ENCODE data around the gene PCYT1B. TPM values are rescaled to one million over a fixed set of nuclear protein-coding genes. Genes with fewer than 3 reads are reported as not detected.

PCYT1B gene
- total and polyA plus RNA-seq, 7 donors, result under 0.01 to 2.4 (median 0.63) TPM; not detected in 1

DNA sequence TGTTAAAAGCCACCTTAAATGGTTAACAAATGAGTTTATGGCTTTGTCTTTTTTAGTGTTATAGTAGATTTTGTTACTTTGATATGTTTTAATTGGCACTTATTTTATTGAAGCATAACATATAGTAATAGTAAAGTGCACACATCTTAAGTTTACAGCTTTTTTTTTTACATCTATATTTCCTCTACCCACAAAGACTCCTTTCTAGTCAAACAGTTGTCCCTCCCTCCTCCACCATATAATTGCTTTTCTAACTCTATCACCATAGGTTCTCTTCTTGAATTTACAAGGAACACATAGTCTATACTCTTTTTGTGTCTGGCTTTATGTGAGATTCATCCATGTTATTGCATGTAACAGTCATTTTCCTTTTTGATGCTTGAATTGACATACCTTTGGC, 110.6 kb downstream of the PCYT1B start:
- DNase-seq, result no peak
- intact Hi-C loops (cut with DNase I), result no loop called here
- H3K27me3 ChIP-seq, result no peaks in the 10 kb centered on the region

DNA sequence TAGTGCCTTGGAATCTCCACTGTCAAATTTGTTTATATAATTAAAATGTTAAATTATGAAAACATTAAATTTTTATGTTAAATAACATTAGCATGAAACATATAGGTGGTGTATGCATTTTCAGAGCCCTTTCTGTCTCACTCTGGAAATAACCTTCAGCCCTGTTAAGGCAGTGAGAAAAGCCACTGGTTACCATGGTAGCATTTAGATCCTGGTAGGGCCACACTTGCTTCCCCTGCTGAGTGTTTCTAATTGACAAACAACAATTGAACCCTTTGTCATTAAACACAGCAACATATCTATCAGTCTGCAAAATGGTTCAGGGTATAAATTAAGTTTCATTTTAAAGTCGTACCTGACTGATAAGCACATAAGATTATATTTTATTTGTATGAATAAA, 118.5 kb downstream of the PCYT1B start:
- H3K27ac ChIP-seq, result no peak overlapping the region
- H3K27me3 ChIP-seq, result no peaks in the 10 kb centered on the region
- no peaks in the 10 kb centered on the region for H3K4me1 ChIP-seq
- H3K4me3 ChIP-seq, result no peak overlapping the region
- H3K9me3 ChIP-seq, result no peaks in the 10 kb centered on the region
- 75 to 77% methylated on average over 1 of the region's 1 CpG for WGBS, 2 donors
- TF ChIP-seq POLR2AphosphoS5 (IDR thresholded peaks at IDR 0.05) (no peak), EP300 (IDR thresholded peaks at IDR 0.05) (no peak), POLR2A (IDR thresholded peaks at IDR 0.05) (no peak)
- TF ChIP-seq, protein P1, sequence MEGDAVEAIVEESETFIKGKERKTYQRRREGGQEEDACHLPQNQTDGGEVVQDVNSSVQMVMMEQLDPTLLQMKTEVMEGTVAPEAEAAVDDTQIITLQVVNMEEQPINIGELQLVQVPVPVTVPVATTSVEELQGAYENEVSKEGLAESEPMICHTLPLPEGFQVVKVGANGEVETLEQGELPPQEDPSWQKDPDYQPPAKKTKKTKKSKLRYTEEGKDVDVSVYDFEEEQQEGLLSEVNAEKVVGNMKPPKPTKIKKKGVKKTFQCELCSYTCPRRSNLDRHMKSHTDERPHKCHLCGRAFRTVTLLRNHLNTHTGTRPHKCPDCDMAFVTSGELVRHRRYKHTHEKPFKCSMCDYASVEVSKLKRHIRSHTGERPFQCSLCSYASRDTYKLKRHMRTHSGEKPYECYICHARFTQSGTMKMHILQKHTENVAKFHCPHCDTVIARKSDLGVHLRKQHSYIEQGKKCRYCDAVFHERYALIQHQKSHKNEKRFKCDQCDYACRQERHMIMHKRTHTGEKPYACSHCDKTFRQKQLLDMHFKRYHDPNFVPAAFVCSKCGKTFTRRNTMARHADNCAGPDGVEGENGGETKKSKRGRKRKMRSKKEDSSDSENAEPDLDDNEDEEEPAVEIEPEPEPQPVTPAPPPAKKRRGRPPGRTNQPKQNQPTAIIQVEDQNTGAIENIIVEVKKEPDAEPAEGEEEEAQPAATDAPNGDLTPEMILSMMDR (IDR thresholded peaks at IDR 0.05), result no peak
- no peak for DNase-seq
- peaks cover 0 to 19% (median 1%) of the 10 kb centered on the region in 4 donors for H3K36me3 ChIP-seq
- intact Hi-C loops (cut with DNase I), result no loop called here

More for the DNA sequence above, 110.6 kb downstream of the PCYT1B start:
- Histone ChIP-seq H3K4me1 (no peaks in the 10 kb centered on the region), H3K9me3 (no peaks in the 10 kb centered on the region), H3K4me3 (no peak overlapping the region), H3K27ac (no peak overlapping the region), H3K36me3 (peaks cover 0 to 23% (median 0%) of the 10 kb centered on the region in 4 donors)
- TF ChIP-seq POLR2AphosphoS5 (IDR thresholded peaks at IDR 0.05) (no peak), EP300 (IDR thresholded peaks at IDR 0.05) (no peak), POLR2A (IDR thresholded peaks at IDR 0.05) (no peak)
- TF ChIP-seq, protein P1 (IDR thresholded peaks at IDR 0.05), result no peak

DNA sequence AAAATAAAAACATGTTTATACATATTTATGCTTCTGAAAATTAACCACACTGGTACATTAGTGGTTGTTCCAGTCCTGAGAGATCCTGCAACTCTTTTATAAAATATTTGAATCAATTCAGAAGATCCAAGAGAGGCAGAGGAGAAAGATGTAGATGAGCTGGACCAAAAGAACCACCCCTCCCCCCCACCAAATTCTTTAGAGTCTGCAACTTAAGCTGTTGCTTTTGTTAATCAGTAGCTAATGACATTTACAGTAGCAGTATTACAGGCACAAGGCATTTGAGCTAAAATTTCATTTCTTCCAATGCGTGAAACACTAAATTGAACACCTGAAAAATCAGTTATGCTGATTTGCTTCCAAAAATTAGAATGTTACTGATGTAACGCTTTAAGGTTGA, 120.5 kb downstream of the PCYT1B start:
- no peak overlapping the region for H3K4me3 ChIP-seq
- TF ChIP-seq POLR2AphosphoS5 (IDR thresholded peaks at IDR 0.05) (no peak), EP300 (IDR thresholded peaks at IDR 0.05) (no peak), POLR2A (IDR thresholded peaks at IDR 0.05) (no peak)
- TF ChIP-seq, protein P1 (IDR thresholded peaks at IDR 0.05), result no peak
- intact Hi-C loops (cut with DNase I), result no loop called here
- no peaks in the 10 kb centered on the region for H3K9me3 ChIP-seq
- no peak for DNase-seq
- 97 to 100% methylated on average over 2 of the region's 2 CpGs for WGBS, 2 donors
- H3K27me3 ChIP-seq, result no peaks in the 10 kb centered on the region
- peaks cover 0 to 14% (median 1%) of the 10 kb centered on the region in 4 donors for H3K36me3 ChIP-seq
- H3K27ac ChIP-seq, result no peak overlapping the region
- H3K4me1 ChIP-seq, result no peaks in the 10 kb centered on the region

DNA sequence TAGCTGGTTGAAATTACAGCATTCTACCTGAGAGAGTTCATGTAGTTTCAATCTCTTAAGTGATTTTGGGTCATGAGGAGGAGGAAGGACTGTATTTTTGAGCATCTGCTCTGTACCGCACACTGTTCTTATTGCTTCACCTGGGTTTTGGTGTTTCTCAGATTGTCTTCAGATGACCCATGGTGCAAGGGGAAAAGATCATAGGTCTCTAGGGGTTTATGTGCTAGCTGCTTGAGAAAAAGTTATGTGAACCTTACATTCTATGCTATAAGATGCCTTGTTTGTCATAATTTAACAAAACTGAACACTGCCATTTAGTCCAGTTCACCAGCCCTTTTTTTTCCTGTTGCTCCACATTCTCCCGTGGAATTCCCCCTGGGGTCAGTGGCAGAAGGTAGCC, 121.7 kb downstream of the PCYT1B start:
- Histone ChIP-seq H3K9me3 (no peaks in the 10 kb centered on the region), H3K27me3 (no peaks in the 10 kb centered on the region), H3K4me1 (no peaks in the 10 kb centered on the region), H3K27ac (no peak overlapping the region), H3K36me3 (peaks cover 0 to 18% (median 1%) of the 10 kb centered on the region in 4 donors), H3K4me3 (no peak overlapping the region)
- TF ChIP-seq EP300 (IDR thresholded peaks at IDR 0.05) (no peak), POLR2A (IDR thresholded peaks at IDR 0.05) (no peak), POLR2AphosphoS5 (IDR thresholded peaks at IDR 0.05) (no peak)
- TF ChIP-seq, protein P1 (IDR thresholded peaks at IDR 0.05), result no peak
- no peak for DNase-seq
- WGBS, 2 donors, result 95 to 98% methylated on average over 2 of the region's 2 CpGs
- intact Hi-C loops (cut with DNase I), result no loop called here

DNA sequence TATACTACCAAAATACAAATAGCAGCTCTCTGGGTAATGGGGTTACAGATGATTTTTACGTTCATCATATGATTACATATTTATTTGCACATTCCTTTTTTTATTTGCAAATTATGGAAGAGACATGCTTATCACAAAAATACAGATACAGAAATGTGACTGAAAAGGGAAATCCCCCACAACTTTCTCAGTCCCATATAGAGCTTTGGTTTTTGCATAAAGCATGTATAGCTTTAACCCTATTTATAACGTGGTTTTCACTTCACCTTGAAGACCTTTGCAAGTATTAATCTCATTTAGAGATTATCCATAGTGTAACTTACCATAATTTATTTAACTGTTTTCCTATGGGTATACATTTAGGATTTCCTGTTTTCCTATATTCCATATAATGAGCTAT, 126.7 kb downstream of the PCYT1B start:
- H3K4me1 ChIP-seq, result no peaks in the 10 kb centered on the region
- TF ChIP-seq POLR2AphosphoS5 (IDR thresholded peaks at IDR 0.05), result no peak
- no peak for TF ChIP-seq EP300 (IDR thresholded peaks at IDR 0.05)
- no peak for TF ChIP-seq POLR2A (IDR thresholded peaks at IDR 0.05)
- TF ChIP-seq, protein P1 (IDR thresholded peaks at IDR 0.05), result no peak
- 86 to 99% methylated on average over 2 of the region's 2 CpGs for WGBS, 2 donors
- H3K27me3 ChIP-seq, result no peaks in the 10 kb centered on the region
- peaks cover 0 to 16% (median 0%) of the 10 kb centered on the region in 4 donors for H3K36me3 ChIP-seq
- DNase-seq, result no peak
- no peaks in the 10 kb centered on the region for H3K9me3 ChIP-seq
- H3K27ac ChIP-seq, result no peak overlapping the region
- intact Hi-C loops (cut with DNase I), result no loop called here
- H3K4me3 ChIP-seq, result no peak overlapping the region

Data from sigmoid colon (tissue), 7 donors.